ENCODE results near the gene ADAMTSL1. TPM values are rescaled to one million over a fixed set of nuclear protein-coding genes. Genes with fewer than 3 reads are reported as not detected.
A peak's percentile ranks its signal among the peaks of the same experiment; 100 is the strongest.

ADAMTSL1 gene
- total RNA-seq, 1 experiment from 2014 or later: 1.2 TPM

GRCh38 chr9:18941060-18941740, 467.2 kb downstream of the ADAMTSL1 start:
- peak overlapping the region in 1 of 3 experiments; percentile 12; a peak in 1 of 7 replicates for H3K27ac Mint-ChIP-seq
- Histone ChIP-seq H3K18ac (ENCODE audit: insufficient read length, low read depth, low read length) (no peak overlapping the region), H3K4me2 (ENCODE audit: insufficient read depth, insufficient read length, low read length) (no peak overlapping the region), H3K79me2 (ENCODE audit: insufficient read depth, low read length) (no peaks in the 10 kb centered on the region), H2BK120ac (ENCODE audit: low read depth, low read length, poor library complexity, severe bottlenecking) (no peak overlapping the region), H4K8ac (replicated peaks; ENCODE audit: insufficient read length, low read depth, low read length) (no peak overlapping the region), H3K79me1 (ENCODE audit: insufficient read depth, low read depth, low read length, poor library complexity, severe bottlenecking) (no peaks in the 10 kb centered on the region), H3K23me2 (ENCODE audit: insufficient read length, low read depth, low read length, poor library complexity, severe bottlenecking) (no peaks in the 10 kb centered on the region), H3K56ac (ENCODE audit: insufficient read length, low read depth, low read length) (no peak overlapping the region), H2AFZ (ENCODE audit: low read length) (no peak overlapping the region), H3T11ph (ENCODE audit: low read length) (no peak overlapping the region), H2AK5ac (ENCODE audit: insufficient read length, low read length) (no peak overlapping the region), H3K27ac (ENCODE audit: insufficient read length, low read depth, low read length) (no peak overlapping the region), H4K5ac (ENCODE audit: insufficient read length, low read depth, low read length) (no peak overlapping the region), H3K23ac (ENCODE audit: insufficient read length, low read depth, low read length) (no peak overlapping the region), H3K9ac (ENCODE audit: extremely low read depth, insufficient read length, low read length) (no peak overlapping the region), H4K91ac (ENCODE audit: insufficient read length, low read depth, low read length) (no peak overlapping the region), H2BK20ac (ENCODE audit: low read depth, low read length, poor library complexity, severe bottlenecking) (no peak overlapping the region), H2BK5ac (ENCODE audit: insufficient read length, low read length) (no peak overlapping the region), H2BK15ac (ENCODE audit: low read depth, low read length) (no peak overlapping the region), H4K20me1 (ENCODE audit: control insufficient read depth, insufficient read depth, insufficient read length) (no peaks in the 10 kb centered on the region), H2BK12ac (ENCODE audit: insufficient read length, low read depth, low read length) (no peak overlapping the region), H3K4me1 (ENCODE audit: insufficient read depth, low read length) (no peaks in the 10 kb centered on the region), H3K4ac (ENCODE audit: low read depth, low read length) (no peak overlapping the region), H3K9me3 (ENCODE audit: control insufficient read depth, low read depth, low read length) (no peaks in the 10 kb centered on the region), H3K27me3 (ENCODE audit: insufficient read depth, low read length) (no peaks in the 10 kb centered on the region), H3K14ac (ENCODE audit: insufficient read depth, low read length) (no peak overlapping the region)
- peaks cover 0 to 2% of the 10 kb centered on the region in 2 experiments; a peak in 1 of 4 replicates for H3K4me1 Mint-ChIP-seq
- H3K4me3 Mint-ChIP-seq: no peak overlapping the region
- H3K9me3 Mint-ChIP-seq: no peaks in the 10 kb centered on the region
- no peaks in the 10 kb centered on the region for H3K27me3 Mint-ChIP-seq (ENCODE audit: low read depth)
- no peak for TF ChIP-seq CTCF (conservative IDR thresholded peaks at IDR 0.05)
- DNase-seq: no peak
- no CpG with 5 or more reads among the region's 8 CpGs for WGBS (ENCODE audit: extremely low coverage, insufficient read length, low lambda C conversion rate)
- no peaks in the 10 kb centered on the region for H3K36me3 Mint-ChIP-seq (ENCODE audit: insufficient read depth in 1 of 3, low read depth in 3 of 3)

Measured in H9 (cell line).